ENCODE results near the gene ATG3. TPM values are rescaled to one million over a fixed set of nuclear protein-coding genes. Genes with fewer than 3 reads are reported as not detected.

Gene ATG3
- total and polyA plus RNA-seq, 7 experiments from 2014 or later, result 35.1 to 75.8 (median 61.3) TPM

GRCh38 chr3:112560307-112560706 is 1.5 kb downstream of the ATG3 start:
- Histone ChIP-seq H3K9me3 (ENCODE audit: control insufficient read depth in 2 of 3, low read length in 3 of 3) (no peaks in the 10 kb centered on the region), H3K36me3 (ENCODE audit: control insufficient read depth in 2 of 3, insufficient read depth in 3 of 3, low read length in 3 of 3) (peaks cover 0 to 8% (median 0%) of the 10 kb centered on the region in 3 experiments), H3K27me3 (ENCODE audit: control insufficient read depth in 2 of 2, insufficient read depth in 2 of 2, low read length in 2 of 2) (no peaks in the 10 kb centered on the region), H3K4me1 (ENCODE audit: control insufficient read depth in 2 of 2, insufficient read depth in 2 of 2, low read length in 2 of 2) (peaks cover 15 to 18% of the 10 kb centered on the region in 2 donors), H3K4me3 (ENCODE audit: low read length) (peak overlapping the region; percentile 86), H3K27ac (ENCODE audit: low read depth, low read length) (no peak overlapping the region)
- peak overlapping the region; percentile 86 to 100 (median 96) for H3K4me3 Mint-ChIP-seq
- ATAC-seq (no peak), DNase-seq (no peak)
- H3K36me3 Mint-ChIP-seq, result peaks cover 0 to 28% (median 19%) of the 10 kb centered on the region in 5 donors
- ChIA-PET CTCF (interaction anchor here (0.7 kb wide), 1 partner anchor 8 kb away, joined by 3 read pairs; no protein-coding TSS in a partner anchor), POLR2A (interaction anchor here (0.6 to 3.7 kb wide), 7 partner anchors 8 to 488 kb away, joined by 3 to 24 read pairs (median 5); no protein-coding TSS in a partner anchor)
- peaks cover 33 to 68% (median 56%) of the 10 kb centered on the region in 7 donors for H3K4me1 Mint-ChIP-seq
- H3K9me3 Mint-ChIP-seq, result peaks cover 0 to 6% (median 0%) of the 10 kb centered on the region in 11 donors
- peak overlapping the region in 8 of 9 donors; percentile 9 to 99 (median 97) for H3K27ac Mint-ChIP-seq
- no peaks in the 10 kb centered on the region for H3K27me3 Mint-ChIP-seq
- intact Hi-C loops (cut with micrococcal nuclease), result loop anchor here (2.0 to 10.0 kb wide), 7 partner anchors 14 to 1652 kb away; partner anchors contain the start of genes CD96 (in 1 of the 2), NECTIN3 (in 1 of the 2) and SIDT1 (in 1 of the 2)

GRCh38 chr3:112557976-112558375 is 3.8 kb downstream of the ATG3 start:
- Histone ChIP-seq H3K27ac (ENCODE audit: low read depth, low read length) (no peak overlapping the region), H3K36me3 (ENCODE audit: control insufficient read depth in 2 of 3, insufficient read depth in 3 of 3, low read length in 3 of 3) (peaks cover 0 to 8% (median 0%) of the 10 kb centered on the region in 3 experiments), H3K9me3 (ENCODE audit: control insufficient read depth in 2 of 3, low read length in 3 of 3) (no peaks in the 10 kb centered on the region), H3K27me3 (ENCODE audit: control insufficient read depth in 2 of 2, insufficient read depth in 2 of 2, low read length in 2 of 2) (no peaks in the 10 kb centered on the region), H3K4me3 (ENCODE audit: low read length) (no peak overlapping the region), H3K4me1 (ENCODE audit: control insufficient read depth in 2 of 2, insufficient read depth in 2 of 2, low read length in 2 of 2) (peaks cover 8 to 13% of the 10 kb centered on the region in 2 donors)
- ATAC-seq (no peak), DNase-seq (no peak)
- CTCF ChIA-PET, result no interaction called here
- Mint-ChIP-seq H3K4me1 (peaks cover 35 to 69% (median 59%) of the 10 kb centered on the region in 7 donors), H3K36me3 (peaks cover 0 to 24% (median 23%) of the 10 kb centered on the region in 5 donors), H3K27me3 (no peaks in the 10 kb centered on the region), H3K4me3 (peak overlapping the region in 1 of 10 donors; percentile 20), H3K9me3 (peaks cover 0 to 6% (median 0%) of the 10 kb centered on the region in 11 donors), H3K27ac (no peak overlapping the region)
- intact Hi-C loops (cut with micrococcal nuclease), result no loop called here
- POLR2A ChIA-PET, result interaction anchor here (0.6 kb wide), 1 partner anchor 426 kb away, joined by 3 read pairs; no protein-coding TSS in a partner anchor

- H3K4me3 ChIP-seq (ENCODE audit: low read length), result no peak overlapping the region
- peaks cover 0 to 2% (median 0%) of the 10 kb centered on the region in 11 donors for H3K9me3 Mint-ChIP-seq
- ATAC-seq (peak; percentile 54), DNase-seq (no peak)
- H3K4me1 Mint-ChIP-seq, result peaks cover 39 to 75% (median 68%) of the 10 kb centered on the region in 7 donors
- ChIA-PET POLR2A (no interaction called here), CTCF (no interaction called here)
- H3K4me1 ChIP-seq (ENCODE audit: control insufficient read depth in 2 of 2, insufficient read depth in 2 of 2, low read length in 2 of 2), result peaks cover 8 to 13% of the 10 kb centered on the region in 2 donors
- H3K27ac ChIP-seq (ENCODE audit: low read depth, low read length), result no peak overlapping the region
- H3K36me3 Mint-ChIP-seq, result peaks cover 0 to 38% (median 34%) of the 10 kb centered on the region in 5 donors
- H3K27me3 ChIP-seq (ENCODE audit: control insufficient read depth in 2 of 2, insufficient read depth in 2 of 2, low read length in 2 of 2), result no peaks in the 10 kb centered on the region
- no peaks in the 10 kb centered on the region for H3K9me3 ChIP-seq (ENCODE audit: control insufficient read depth in 2 of 3, low read length in 3 of 3)
- H3K27ac Mint-ChIP-seq, result peak overlapping the region in 3 of 9 donors; percentile 32 to 52 (median 44)
- intact Hi-C loops (cut with micrococcal nuclease), result no loop called here
- peak overlapping the region in 4 of 10 donors; percentile 0 to 41 (median 16) for H3K4me3 Mint-ChIP-seq
- H3K36me3 ChIP-seq (ENCODE audit: control insufficient read depth in 2 of 3, insufficient read depth in 3 of 3, low read length in 3 of 3), result no peaks in the 10 kb centered on the region
- H3K27me3 Mint-ChIP-seq, result no peaks in the 10 kb centered on the region
These were observed 6.1 kb downstream of the ATG3 start for GRCh38 chr3:112555535-112556170.

- POLR2A ChIA-PET, result interaction anchor here (1.6 kb wide), 1 partner anchor 11 kb away, joined by 4 read pairs; the partner anchor contains the start of genes ATG3 and SLC35A5
- H3K27ac ChIP-seq (ENCODE audit: low read depth, low read length), result no peak overlapping the region
- no peaks in the 10 kb centered on the region for H3K27me3 Mint-ChIP-seq
These were observed 10.9 kb downstream of the ATG3 start for GRCh38 chr3:112550859-112551258.

GRCh38 chr3:112546216-112546759 is 15.5 kb downstream of the ATG3 start:
- Mint-ChIP-seq H3K27ac (no peak overlapping the region), H3K4me1 (peaks cover 3 to 36% (median 16%) of the 10 kb centered on the region in 7 donors)
- peaks cover 10 to 37% (median 24%) of the 10 kb centered on the region in 3 experiments for H3K36me3 ChIP-seq (ENCODE audit: control insufficient read depth in 2 of 3, insufficient read depth in 3 of 3, low read length in 3 of 3)

More at GRCh38 chr3:112550859-112551258, 10.9 kb downstream of the ATG3 start:
- intact Hi-C loops (cut with micrococcal nuclease), result loop anchor here in 1 of 2 donors (1.0 kb wide), 1 partner anchor 14 kb away; no protein-coding TSS in a partner anchor
- no peak overlapping the region for H3K4me3 ChIP-seq (ENCODE audit: low read length)
- Mint-ChIP-seq H3K36me3 (peaks cover 3 to 51% (median 41%) of the 10 kb centered on the region in 5 donors), H3K9me3 (no peaks in the 10 kb centered on the region), H3K4me3 (no peak overlapping the region), H3K27ac (peak overlapping the region in 3 of 9 donors; percentile 10 to 56 (median 21)), H3K4me1 (peaks cover 20 to 59% (median 37%) of the 10 kb centered on the region in 7 donors)
- peaks cover 0 to 6% of the 10 kb centered on the region in 2 donors for H3K4me1 ChIP-seq (ENCODE audit: control insufficient read depth in 2 of 2, insufficient read depth in 2 of 2, low read length in 2 of 2)
- H3K36me3 ChIP-seq (ENCODE audit: control insufficient read depth in 2 of 3, insufficient read depth in 3 of 3, low read length in 3 of 3), result peaks cover 4 to 18% (median 12%) of the 10 kb centered on the region in 3 experiments
- no peaks in the 10 kb centered on the region for H3K27me3 ChIP-seq (ENCODE audit: control insufficient read depth in 2 of 2, insufficient read depth in 2 of 2, low read length in 2 of 2)
- ATAC-seq, result no peak
- DNase-seq, result no peak
- no peaks in the 10 kb centered on the region for H3K9me3 ChIP-seq (ENCODE audit: control insufficient read depth in 2 of 3, low read length in 3 of 3)
- CTCF ChIA-PET, result no interaction called here

GRCh38 chr3:112539825-112540650 is 21.7 kb downstream of the ATG3 start:
- no peaks in the 10 kb centered on the region for H3K4me1 ChIP-seq (ENCODE audit: control insufficient read depth in 2 of 2, insufficient read depth in 2 of 2, low read length in 2 of 2)
- peaks cover 1 to 49% (median 11%) of the 10 kb centered on the region in 3 experiments for H3K36me3 ChIP-seq (ENCODE audit: control insufficient read depth in 2 of 3, insufficient read depth in 3 of 3, low read length in 3 of 3)
- Mint-ChIP-seq H3K36me3 (peaks cover 0 to 48% (median 11%) of the 10 kb centered on the region in 5 donors), H3K4me3 (no peak overlapping the region), H3K4me1 (peaks cover 2 to 22% (median 12%) of the 10 kb centered on the region in 7 donors), H3K27ac (peak overlapping the region in 4 of 9 donors; percentile 32 to 69 (median 52)), H3K27me3 (no peaks in the 10 kb centered on the region), H3K9me3 (no peaks in the 10 kb centered on the region)
- H3K27me3 ChIP-seq (ENCODE audit: control insufficient read depth in 2 of 2, insufficient read depth in 2 of 2, low read length in 2 of 2), result no peaks in the 10 kb centered on the region
- H3K9me3 ChIP-seq (ENCODE audit: control insufficient read depth in 2 of 3, low read length in 3 of 3), result no peaks in the 10 kb centered on the region
- intact Hi-C loops (cut with micrococcal nuclease), result loop anchor here in 1 of 2 donors (1.0 kb wide), 1 partner anchor 9 kb away; no protein-coding TSS in a partner anchor
- no peak overlapping the region for H3K27ac ChIP-seq (ENCODE audit: low read depth, low read length)
- no peak for ATAC-seq
- DNase-seq, result no peak
- POLR2A ChIA-PET, result no interaction called here
- no peak overlapping the region for H3K4me3 ChIP-seq (ENCODE audit: low read length)
- CTCF ChIA-PET, result no interaction called here

More at GRCh38 chr3:112546216-112546759, 15.5 kb downstream of the ATG3 start:
- Histone ChIP-seq H3K27ac (ENCODE audit: low read depth, low read length) (no peak overlapping the region), H3K27me3 (ENCODE audit: control insufficient read depth in 2 of 2, insufficient read depth in 2 of 2, low read length in 2 of 2) (no peaks in the 10 kb centered on the region), H3K4me1 (ENCODE audit: control insufficient read depth in 2 of 2, insufficient read depth in 2 of 2, low read length in 2 of 2) (no peaks in the 10 kb centered on the region), H3K4me3 (ENCODE audit: low read length) (no peak overlapping the region), H3K9me3 (ENCODE audit: control insufficient read depth in 2 of 3, low read length in 3 of 3) (no peaks in the 10 kb centered on the region)
- ATAC-seq, result no peak
- Mint-ChIP-seq H3K27me3 (no peaks in the 10 kb centered on the region), H3K4me3 (no peak overlapping the region), H3K36me3 (peaks cover 3 to 43% (median 29%) of the 10 kb centered on the region in 5 donors), H3K9me3 (no peaks in the 10 kb centered on the region)
- intact Hi-C loops (cut with micrococcal nuclease), result loop anchor here in 1 of 2 donors (2.0 kb wide), 1 partner anchor 15 kb away; the partner anchor contains the start of gene ATG3
- POLR2A ChIA-PET, result interaction anchor here (4.4 kb wide), 1 partner anchor 16 kb away, joined by 24 read pairs; the partner anchor contains the start of genes ATG3 and SLC35A5
- DNase-seq, result no peak
- CTCF ChIA-PET, result interaction anchor here (0.5 to 1.2 kb wide), 2 partner anchors 12 to 15 kb away, joined by 3 to 5 read pairs; no protein-coding TSS in a partner anchor

Data from naive thymus-derived CD4-positive, alpha-beta T cell (primary cell).